MM.1S (cell line): ENCODE data around the gene PTPRD.

Experiments used
- DNase-seq: peaks from one replicate; pipeline ENCODE4 v3.0.0-alpha.2; 2015
- H2AFZ ChIP-seq: fragments of 300-600 bp; sonication (generic); 2 replicates; pipeline ENCODE4 v1.6.0; 2016; ENCODE audit warnings: antibody characterized with exemption, low read length
- H3F3A ChIP-seq: fragments of 300-600 bp; sonication (generic); 2 replicates; pipeline ENCODE4 v1.6.1; 2016; ENCODE audit warnings: mild to moderate bottlenecking, antibody characterized with exemption, low read length, moderate library complexity, mixed read lengths; ENCODE audit not compliant: insufficient read depth
- H3K27ac ChIP-seq: fragments of 300-600 bp; sonication (generic); 2 replicates; pipeline ENCODE4 v1.5.1; 2016; ENCODE audit warnings: mild to moderate bottlenecking, low read length
- H3K27me3 ChIP-seq: fragments of 300-600 bp; sonication (generic); replicated peaks from 2 replicates; pipeline ENCODE4 v1.6.0; 2016; ENCODE audit warnings: low read length; ENCODE audit not compliant: insufficient read depth
- H3K36me3 ChIP-seq: fragments of 300-600 bp; sonication (generic); replicated peaks from 2 replicates; pipeline ENCODE4 v1.6.1; 2016; ENCODE audit warnings: mild to moderate bottlenecking, low read length, mixed read lengths; ENCODE audit not compliant: insufficient read depth
- H3K4me1 ChIP-seq: fragments of 300-600 bp; sonication (generic); 2 replicates; pipeline ENCODE4 v1.6.1; 2016; ENCODE audit warnings: low read length, mixed read lengths
- H3K4me2 ChIP-seq: fragments of 300-600 bp; sonication (generic); 2 replicates; pipeline ENCODE4 v1.6.0; 2016; ENCODE audit warnings: low read depth, low read length
- H3K4me3 ChIP-seq: fragments of 300-600 bp; sonication (generic); 2 replicates; pipeline ENCODE4 v1.5.1; 2016; ENCODE audit warnings: low read length, mixed read lengths
- H3K79me2 ChIP-seq: fragments of 300-600 bp; sonication (generic); 2 replicates; pipeline ENCODE4 v1.6.1; 2016; ENCODE audit warnings: mixed run types, low read length, mixed read lengths
- H3K9ac ChIP-seq: fragments of 300-600 bp; sonication (generic); 2 replicates; pipeline ENCODE4 v1.6.1; 2016; ENCODE audit warnings: low read length, mixed read lengths
- H3K9me2 ChIP-seq: fragments of 300-600 bp; sonication (generic); replicated peaks from 2 replicates; pipeline ENCODE4 v1.6.1; 2016; ENCODE audit warnings: mild to moderate bottlenecking, low read length, mixed read lengths; ENCODE audit not compliant: insufficient read depth
- H3K9me3 ChIP-seq: fragments of 300-600 bp; sonication (generic); replicated peaks from 2 replicates; pipeline ENCODE4 v1.6.1; 2016; ENCODE audit warnings: mild to moderate bottlenecking, low read length, mixed read lengths; ENCODE audit not compliant: insufficient read depth
- H4K20me1 ChIP-seq: fragments of 300-600 bp; sonication (generic); 2 replicates; pipeline ENCODE4 v1.6.1; 2016; ENCODE audit warnings: mild to moderate bottlenecking, low read length, moderate library complexity, mixed read lengths; ENCODE audit not compliant: insufficient read depth
- CTCF ChIP-seq: fragments of 300-600 bp; sonication (generic); IDR thresholded peaks from 2 replicates; pipeline ENCODE4 v1.5.1; 2016; ENCODE audit warnings: antibody characterized with exemption, low read length, mixed read lengths
- EZH2 ChIP-seq: fragments of 300-600 bp; sonication (generic); optimal IDR thresholded peaks from 2 replicates; pipeline ENCODE3; 2017; ENCODE audit warnings: low read depth, mild to moderate bottlenecking, antibody characterized with exemption, low read length, mixed read lengths
- EZH2phosphoT487 ChIP-seq: fragments of 300-600 bp; sonication (generic); IDR thresholded peaks from 2 replicates; pipeline ENCODE4 v1.6.1; 2018; ENCODE audit warnings: antibody characterized with exemption, low read length

The PTPRD gene

GRCh38 chr9:10396615-10397014, 216.2 kb downstream of the PTPRD start:
- DNase-seq: no peak
- Histone ChIP-seq H3K4me1 (no peaks in the 10 kb centered on the region), H3K4me3 (no peak overlapping the region), H3K4me2 (no peak overlapping the region), H3K9me2 (no peaks in the 10 kb centered on the region), H2AFZ (no peak overlapping the region), H3K9me3 (no peaks in the 10 kb centered on the region), H3K27ac (no peak overlapping the region), H3K9ac (no peak overlapping the region), H3F3A (no peaks in the 10 kb centered on the region), H3K36me3 (no peaks in the 10 kb centered on the region), H4K20me1 (no peaks in the 10 kb centered on the region), H3K79me2 (no peaks in the 10 kb centered on the region), H3K27me3 (no peaks in the 10 kb centered on the region)
- TF ChIP-seq CTCF (no peak), EZH2 (no peak), EZH2phosphoT487 (no peak)

DNA sequence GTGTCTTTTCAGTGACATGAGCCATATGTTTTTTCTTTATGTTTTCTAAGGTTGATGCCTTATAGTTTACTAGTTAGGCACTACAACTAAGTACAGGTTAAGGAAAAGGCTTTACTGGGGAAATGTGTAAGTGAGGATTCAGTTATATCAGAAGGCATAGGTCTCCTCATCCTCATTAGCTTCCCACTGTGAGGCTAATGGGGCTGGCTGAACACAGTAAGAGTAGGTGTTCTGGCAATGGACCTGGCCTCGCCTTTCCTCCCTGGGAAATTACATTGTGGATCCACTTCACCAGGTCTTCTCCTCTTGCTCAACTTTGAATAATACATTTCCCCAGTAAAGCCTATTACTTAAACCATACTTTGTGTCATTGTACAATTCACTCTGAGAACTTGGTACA, 225.5 kb downstream of the PTPRD start:
- no peaks in the 10 kb centered on the region for H3K36me3 ChIP-seq
- no peaks in the 10 kb centered on the region for H4K20me1 ChIP-seq
- no peak for DNase-seq
- H3K9ac ChIP-seq: no peak overlapping the region
- H3K9me2 ChIP-seq: no peaks in the 10 kb centered on the region
- no peak overlapping the region for H3K4me2 ChIP-seq
- TF ChIP-seq CTCF (no peak), EZH2 (no peak), EZH2phosphoT487 (no peak)
- H3K27ac ChIP-seq: no peak overlapping the region
- H2AFZ ChIP-seq: no peak overlapping the region
- no peaks in the 10 kb centered on the region for H3F3A ChIP-seq
- no peaks in the 10 kb centered on the region for H3K9me3 ChIP-seq
- 0 out of 2 replicates have a peak, but pooled peaks cover 6% of the 10 kb centered on the region for H3K4me1 ChIP-seq
- H3K4me3 ChIP-seq: no peak overlapping the region
- H3K79me2 ChIP-seq: no peaks in the 10 kb centered on the region
- H3K27me3 ChIP-seq: no peaks in the 10 kb centered on the region

GRCh38 chr9:10371824-10372223, 241.0 kb downstream of the PTPRD start:
- no peak overlapping the region for H3K4me2 ChIP-seq
- TF ChIP-seq CTCF (no peak), EZH2 (no peak), EZH2phosphoT487 (no peak)
- H3F3A ChIP-seq: no peaks in the 10 kb centered on the region
- H3K4me1 ChIP-seq: no peaks in the 10 kb centered on the region
- no peak overlapping the region for H3K4me3 ChIP-seq
- no peak overlapping the region for H2AFZ ChIP-seq
- H3K27ac ChIP-seq: no peak overlapping the region
- no peaks in the 10 kb centered on the region for H3K9me2 ChIP-seq
- no peaks in the 10 kb centered on the region for H3K36me3 ChIP-seq
- H3K79me2 ChIP-seq: no peaks in the 10 kb centered on the region
- no peaks in the 10 kb centered on the region for H3K9me3 ChIP-seq
- DNase-seq: no peak
- H4K20me1 ChIP-seq: no peaks in the 10 kb centered on the region
- H3K9ac ChIP-seq: no peak overlapping the region
- H3K27me3 ChIP-seq: no peaks in the 10 kb centered on the region
